Gastroesophageal sphincter (tissue), 3 donors: Measurements from ENCODE around the gene BCL2L11.

Experiments
- CTCF ChIP-seq, 4 experiments: fragments of 200-600 bp in 2 of 4; fragments of 450-650 bp in 2 of 4; sonication (generic) in 1 of 4; IDR thresholded peaks; one replicate each; pipeline ENCODE4 v1.5.1; 2017 to 2019; ENCODE audit warnings: antibody characterized with exemption in 4 of 4, mild to moderate bottlenecking in 2 of 4, moderate library complexity in 2 of 4
- POLR2A ChIP-seq, 2 donors: fragments of 450-650 bp; IDR thresholded peaks; one replicate each; pipeline ENCODE4 v1.6.1; 2017; ENCODE audit warnings: antibody characterized with exemption in 2 of 2, mild to moderate bottlenecking in 2 of 2, moderate library complexity in 1 of 2
- POLR2AphosphoS5 ChIP-seq: sonication (generic); formaldehyde crosslinking; IDR thresholded peaks from one replicate; pipeline ENCODE4 v1.6.1; 2017; ENCODE audit warnings: antibody characterized with exemption

- TF ChIP-seq CTCF (IDR thresholded peaks at IDR 0.05) (no peak), POLR2AphosphoS5 (no peak), POLR2A (IDR thresholded peaks at IDR 0.05) (no peak)
Observed at GRCh38 chr2:111148925-111149324, 28.2 kb downstream of the BCL2L11 start.
